GM18867 (cell line): ENCODE data around the gene PADI2.

Experiments used
- ATAC-seq: cut with Tn5 transposase; IDR thresholded peaks from one replicate; pipeline ENCODE4 v1.9.1; 2021; ENCODE audit warnings: mild to moderate bottlenecking, moderate library complexity; ENCODE audit not compliant: unreplicated experiment

Gene PADI2

GRCh38 chr1:17119076-17119772 is at the start of gene PADI2:
Gene PADI2 (minus strand): TSS chr1:17119451. CDS start chr1:17119371, 80 bp downstream.
- peak; percentile 81 for ATAC-seq

- ATAC-seq = no peak
Observed at GRCh38 chr1:17168091-17168876, 49.0 kb upstream of the PADI2 start.

GRCh38 chr1:17167786-17168090 is 48.5 kb upstream of the PADI2 start:
- ATAC-seq = no peak

- ATAC-seq = no peak
Observed at GRCh38 chr1:17167041-17167785, 48.0 kb upstream of the PADI2 start.

- ATAC-seq = no peak
Observed at GRCh38 chr1:17165823-17166222, 46.6 kb upstream of the PADI2 start.

GRCh38 chr1:17163789-17164666 is 44.8 kb upstream of the PADI2 start:
- ATAC-seq = no peak

- ATAC-seq = no peak
Observed at GRCh38 chr1:17163371-17163770, 44.1 kb upstream of the PADI2 start.

- ATAC-seq = no peak
Observed at GRCh38 chr1:17162941-17163340, 43.7 kb upstream of the PADI2 start.

GRCh38 chr1:17161926-17162800 is 42.9 kb upstream of the PADI2 start:
- ATAC-seq = no peak

GRCh38 chr1:17161137-17161740 is 42.0 kb upstream of the PADI2 start:
- no peak for ATAC-seq

- ATAC-seq = no peak
Observed at GRCh38 chr1:17158961-17159360, 39.7 kb upstream of the PADI2 start.

- ATAC-seq = no peak
Observed at GRCh38 chr1:17156108-17156507, 36.9 kb upstream of the PADI2 start.

GRCh38 chr1:17155257-17155920 is 36.1 kb upstream of the PADI2 start:
- ATAC-seq = no peak

- no peak for ATAC-seq
Observed at GRCh38 chr1:17149771-17150170, 30.5 kb upstream of the PADI2 start.

GRCh38 chr1:17148950-17149608 is 29.8 kb upstream of the PADI2 start:
- no peak for ATAC-seq

- no peak for ATAC-seq
Observed at GRCh38 chr1:17145648-17146047, 26.4 kb upstream of the PADI2 start.

- ATAC-seq = no peak
Observed at GRCh38 chr1:17143760-17144159, 24.5 kb upstream of the PADI2 start.

GRCh38 chr1:17141441-17142197 is 22.4 kb upstream of the PADI2 start:
- peak; percentile 50 for ATAC-seq
